Adipocyte (in vitro differentiated cells): ENCODE measurements around the gene KIR3DL3.
"Not testable (repeated sequence)": the region's sequence is repeated elsewhere in the genome, so short reads cannot be mapped to it uniquely, and the experiment has no call there.

ENCODE experiments used
- DNase-seq: peaks from one replicate; pipeline ENCODE4 v3.0.0-alpha.2; 2015; ENCODE audit warnings: low read depth
- H3K27me3 ChIP-seq: replicated peaks from 2 replicates; pipeline ENCODE4 v1.7.0; 2013; ENCODE audit warnings: mild to moderate bottlenecking, low read length, moderate library complexity; ENCODE audit not compliant: control insufficient read depth, insufficient read depth
- H3K36me3 ChIP-seq: 2 replicates; pipeline ENCODE4 v1.7.0; 2013; ENCODE audit warnings: low read length, mild to moderate bottlenecking, moderate library complexity; ENCODE audit not compliant: control insufficient read depth, insufficient read depth, severe bottlenecking
- H3K4me1 ChIP-seq: 2 replicates; pipeline ENCODE4 v1.7.0; 2013; ENCODE audit warnings: mild to moderate bottlenecking, low read length, moderate library complexity; ENCODE audit not compliant: control insufficient read depth, insufficient read depth
- H3K4me3 ChIP-seq: 2 replicates; pipeline ENCODE4 v1.7.0; 2013; ENCODE audit warnings: mild to moderate bottlenecking, low read length, moderate library complexity
- H3K9ac ChIP-seq: 2 replicates; pipeline ENCODE4 v1.7.0; 2013; ENCODE audit warnings: mild to moderate bottlenecking, low read length, moderate library complexity
- H3K9me3 ChIP-seq: 2 replicates; pipeline ENCODE4 v1.7.0; 2013; ENCODE audit warnings: mild to moderate bottlenecking, low read length, moderate library complexity; ENCODE audit not compliant: control insufficient read depth

KIR3DL3 gene

GRCh38 chr19:54731191-54731590, 6.9 kb downstream of the KIR3DL3 start:
- H3K36me3 ChIP-seq, result no peaks in the 10 kb centered on the region
- DNase-seq, result no peak
- no peaks in the 10 kb centered on the region for H3K4me1 ChIP-seq
- H3K27me3 ChIP-seq, result no peaks in the 10 kb centered on the region
- H3K9me3 ChIP-seq, result peaks cover 2% of the 10 kb centered on the region
- no peak overlapping the region for H3K4me3 ChIP-seq
- no peak overlapping the region for H3K9ac ChIP-seq

- H3K36me3 ChIP-seq, H3K4me3 ChIP-seq, H3K27me3 ChIP-seq, DNase-seq, H3K9ac ChIP-seq, H3K9me3 ChIP-seq, H3K4me1 ChIP-seq: not testable (repeated sequence)
Observed at GRCh38 chr19:54738306-54738705, 14.1 kb downstream of the KIR3DL3 start, which contains the start of gene KIR2DL3. KIR2DL3 (plus strand) TSS chr19:54738513; CDS start chr19:54738546, 33 bp downstream.

GRCh38 chr19:54738715-54739114, 14.5 kb downstream of the KIR3DL3 start:
- Histone ChIP-seq H3K27me3 (no peaks in the 10 kb centered on the region), H3K9ac (no peak overlapping the region), H3K4me1 (no peaks in the 10 kb centered on the region), H3K9me3 (no peaks in the 10 kb centered on the region), H3K36me3 (no peaks in the 10 kb centered on the region), H3K4me3 (no peak overlapping the region)
- no peak for DNase-seq

GRCh38 chr19:54739587-54740497, 15.6 kb downstream of the KIR3DL3 start:
- H3K4me3 ChIP-seq, result no peak overlapping the region
- no peaks in the 10 kb centered on the region for H3K4me1 ChIP-seq
- DNase-seq, result no peak
- no peaks in the 10 kb centered on the region for H3K36me3 ChIP-seq
- no peaks in the 10 kb centered on the region for H3K9me3 ChIP-seq
- no peak overlapping the region for H3K9ac ChIP-seq
- no peaks in the 10 kb centered on the region for H3K27me3 ChIP-seq

- H3K9ac ChIP-seq, H3K36me3 ChIP-seq, H3K4me3 ChIP-seq, H3K9me3 ChIP-seq, H3K4me1 ChIP-seq, DNase-seq, H3K27me3 ChIP-seq: not testable (repeated sequence)
Observed at GRCh38 chr19:54741950-54742349, 17.7 kb downstream of the KIR3DL3 start.

- H3K27me3 ChIP-seq, H3K4me1 ChIP-seq, H3K9ac ChIP-seq, H3K36me3 ChIP-seq, DNase-seq, H3K4me3 ChIP-seq, H3K9me3 ChIP-seq: not testable (repeated sequence)
Observed at GRCh38 chr19:54744080-54744479, 19.8 kb downstream of the KIR3DL3 start.

- H3K27me3 ChIP-seq, H3K4me1 ChIP-seq, H3K9ac ChIP-seq, DNase-seq, H3K9me3 ChIP-seq, H3K36me3 ChIP-seq, H3K4me3 ChIP-seq: not testable (repeated sequence)
Observed at GRCh38 chr19:54747614-54748322, 23.5 kb downstream of the KIR3DL3 start.

GRCh38 chr19:54750276-54750675, 26.0 kb downstream of the KIR3DL3 start:
- not testable (repeated sequence) for H3K4me3 ChIP-seq, H3K9me3 ChIP-seq, H3K27me3 ChIP-seq, DNase-seq, H3K36me3 ChIP-seq, H3K9ac ChIP-seq, H3K4me1 ChIP-seq

GRCh38 chr19:54756204-54757110, 32.2 kb downstream of the KIR3DL3 start:
- not testable (repeated sequence) for H3K4me3 ChIP-seq, H3K4me1 ChIP-seq, H3K9ac ChIP-seq, DNase-seq, H3K27me3 ChIP-seq, H3K9me3 ChIP-seq, H3K36me3 ChIP-seq

DNA sequence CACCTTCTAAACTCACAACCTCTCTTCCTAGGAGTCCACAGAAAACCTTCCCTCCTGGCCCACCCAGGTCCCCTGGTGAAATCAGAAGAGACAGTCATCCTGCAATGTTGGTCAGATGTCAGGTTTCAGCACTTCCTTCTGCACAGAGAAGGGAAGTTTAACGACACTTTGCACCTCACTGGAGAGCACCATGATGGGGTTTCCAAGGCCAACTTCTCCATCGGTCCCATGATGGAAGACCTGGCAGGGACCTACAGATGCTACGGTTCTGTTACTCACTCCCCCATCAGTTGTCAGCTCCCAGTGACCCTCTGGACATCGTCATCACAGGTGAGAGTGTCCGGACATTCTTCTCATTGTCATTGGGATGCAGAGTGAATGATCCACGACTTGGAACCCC, 34.3 kb downstream of the KIR3DL3 start:
- not testable (repeated sequence) for H3K27me3 ChIP-seq, H3K4me3 ChIP-seq, H3K36me3 ChIP-seq, DNase-seq, H3K9ac ChIP-seq, H3K9me3 ChIP-seq, H3K4me1 ChIP-seq

DNA sequence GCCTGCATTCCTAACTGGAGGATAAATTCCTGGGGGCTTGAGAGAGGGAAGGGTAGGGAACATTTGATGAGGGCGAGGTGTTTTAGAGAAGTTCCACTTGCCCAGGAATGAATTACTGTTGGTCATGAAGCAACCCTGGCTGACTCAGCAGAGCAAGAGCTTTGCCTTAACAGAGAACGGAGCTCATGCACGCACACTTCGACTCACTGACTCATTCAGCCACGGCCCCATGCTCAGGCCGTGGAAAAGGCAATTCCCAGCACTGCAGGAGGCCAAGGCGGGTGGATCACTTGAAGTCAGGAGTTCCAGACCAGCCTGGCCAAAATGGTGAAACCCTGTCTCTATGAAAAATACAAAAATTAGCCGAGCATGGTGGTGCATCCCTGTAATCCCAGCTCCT, 40.0 kb downstream of the KIR3DL3 start:
- H3K9me3 ChIP-seq, H3K4me1 ChIP-seq, DNase-seq, H3K4me3 ChIP-seq, H3K9ac ChIP-seq, H3K27me3 ChIP-seq, H3K36me3 ChIP-seq: not testable (repeated sequence)
